HG02642 (cell line): ENCODE measurements around the gene ADCY7.
"Not testable (repeated sequence)": the region's sequence is repeated elsewhere in the genome, so short reads cannot be mapped to it uniquely, and the experiment has no call there.

Source experiments
- ATAC-seq: cut with Tn5 transposase; IDR thresholded peaks from one replicate; pipeline ENCODE4 v1.9.1; 2021; ENCODE audit warnings: mild to moderate bottlenecking; ENCODE audit not compliant: unreplicated experiment, poor library complexity

ADCY7 gene

DNA sequence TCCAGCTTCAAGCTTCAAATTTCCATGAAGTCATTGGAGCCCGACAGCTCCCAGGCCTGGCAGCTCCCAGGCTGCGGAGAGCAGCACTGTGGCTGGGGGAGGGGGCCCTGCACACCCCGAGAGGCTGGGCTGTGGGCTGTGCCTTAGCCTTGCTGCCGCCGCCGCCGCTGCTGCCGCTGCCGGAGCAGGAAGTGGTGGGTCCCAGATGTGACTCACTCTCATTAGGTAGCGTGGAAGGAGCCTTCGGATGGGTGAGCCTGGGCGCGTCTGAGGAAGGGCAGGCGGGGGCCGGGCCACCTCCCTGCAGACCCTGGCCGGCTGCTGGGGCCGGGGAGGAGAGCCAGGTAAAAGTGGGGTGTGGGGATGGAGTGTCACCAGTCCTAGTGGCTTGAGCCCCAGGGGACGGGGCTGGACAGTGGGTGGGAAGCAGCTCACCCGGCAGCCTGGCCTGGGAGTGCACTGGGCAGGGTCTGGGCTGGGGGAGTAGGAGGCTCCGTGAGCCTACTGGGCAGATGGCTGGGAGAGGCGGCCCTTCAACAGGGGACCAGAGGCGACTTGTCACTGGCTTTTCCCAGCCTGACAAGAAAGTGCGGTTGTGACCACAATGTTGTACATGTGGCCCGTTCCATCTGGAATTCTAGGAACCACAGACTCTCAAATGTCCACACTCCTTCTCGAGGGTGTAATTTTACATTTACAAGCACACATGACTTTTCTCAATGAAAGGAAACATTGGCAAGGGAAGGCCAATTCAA lies at the start of gene ADCY7:
Gene ADCY7, plus strand, starts transcription at position 215 of the 755 bp plus-strand sequence. CDS start 21,629 bp downstream, outside the sequence.
- peak; percentile 82 for ATAC-seq

DNA sequence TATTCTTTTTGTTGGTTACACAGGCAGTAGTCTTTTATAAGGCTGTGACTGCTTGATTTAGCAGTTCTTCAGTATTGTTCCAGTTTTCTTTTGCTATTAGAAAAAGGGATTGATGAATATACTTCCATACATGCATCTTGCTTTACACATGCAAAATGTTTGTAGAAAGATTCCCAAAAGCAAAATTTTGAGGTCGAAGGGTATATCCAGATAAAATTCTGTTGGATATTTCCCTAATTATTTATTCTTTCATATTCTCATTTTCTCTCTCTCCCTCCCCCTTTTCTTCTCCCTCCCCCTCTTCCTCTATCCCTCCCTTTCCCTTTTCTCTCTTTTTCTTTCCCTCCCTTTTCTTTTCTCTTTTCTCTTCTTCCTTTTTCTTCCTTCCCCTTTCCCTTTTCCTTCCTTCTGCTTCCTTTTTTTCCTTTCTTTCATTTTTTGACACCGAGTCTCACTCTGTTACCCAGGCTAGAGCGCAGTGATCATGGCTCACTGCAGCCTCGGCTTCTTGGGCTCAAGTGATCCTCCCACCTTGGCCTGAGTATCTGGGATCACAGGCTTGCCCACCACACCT lies 46.9 kb upstream of the ADCY7 start:
- no peak for ATAC-seq

DNA sequence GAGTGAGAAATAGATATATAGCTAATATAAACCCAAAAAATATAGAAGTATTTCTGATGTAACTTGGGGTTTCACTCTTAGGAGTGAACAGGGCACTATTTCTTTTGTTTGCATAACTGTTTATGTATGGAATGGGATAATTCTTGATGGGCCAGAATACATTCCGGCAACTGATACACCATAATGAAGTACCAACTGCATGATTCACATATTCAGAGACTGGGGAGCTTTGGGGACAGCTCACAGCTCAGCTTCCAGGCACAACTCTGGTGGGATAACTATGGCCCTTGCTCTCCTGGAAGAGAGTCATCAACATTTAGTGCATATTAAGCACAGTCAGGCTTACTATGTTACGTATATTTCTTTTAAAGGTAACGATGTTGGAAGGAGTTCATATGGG lies 42.1 kb upstream of the ADCY7 start:
- no peak for ATAC-seq

DNA sequence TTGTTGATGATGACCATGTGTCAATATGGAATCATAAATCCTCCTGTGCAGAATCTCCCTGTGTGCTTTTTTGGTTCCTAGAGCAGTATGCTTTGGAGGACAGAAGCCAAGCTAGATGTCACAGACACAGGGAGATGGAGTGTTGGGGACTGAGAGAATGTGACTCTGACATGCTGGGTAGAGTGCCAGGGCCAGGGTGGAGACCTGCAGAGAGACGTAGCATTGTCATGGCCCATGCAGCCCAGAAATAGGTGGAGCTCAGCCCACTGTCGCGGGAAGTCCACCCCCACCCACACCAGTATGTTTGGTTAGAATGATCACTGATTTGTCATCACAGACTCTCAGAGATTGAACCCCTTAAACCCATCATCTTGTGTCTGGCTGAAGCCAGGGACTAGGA lies 39.2 kb upstream of the ADCY7 start:
- ATAC-seq, result no peak

DNA sequence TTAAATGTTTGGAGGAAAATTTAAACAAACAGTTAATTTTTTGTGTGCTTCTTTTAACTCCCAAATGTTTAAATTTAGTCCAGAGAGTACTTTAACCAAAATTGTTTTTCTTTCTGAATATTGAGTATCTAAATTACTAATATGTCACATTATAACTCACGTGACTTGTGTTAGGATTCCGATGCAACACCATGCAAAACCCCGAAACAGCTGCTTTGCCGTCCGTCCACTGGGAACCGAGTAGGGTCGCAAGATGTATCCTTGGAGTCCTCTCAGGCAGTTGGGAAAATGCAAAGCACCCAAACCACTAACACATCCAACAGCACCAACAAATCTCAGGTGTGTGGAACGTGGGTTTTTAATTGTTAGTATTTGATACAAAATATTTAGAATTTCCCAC lies 38.7 kb upstream of the ADCY7 start:
- ATAC-seq, result no peak

DNA sequence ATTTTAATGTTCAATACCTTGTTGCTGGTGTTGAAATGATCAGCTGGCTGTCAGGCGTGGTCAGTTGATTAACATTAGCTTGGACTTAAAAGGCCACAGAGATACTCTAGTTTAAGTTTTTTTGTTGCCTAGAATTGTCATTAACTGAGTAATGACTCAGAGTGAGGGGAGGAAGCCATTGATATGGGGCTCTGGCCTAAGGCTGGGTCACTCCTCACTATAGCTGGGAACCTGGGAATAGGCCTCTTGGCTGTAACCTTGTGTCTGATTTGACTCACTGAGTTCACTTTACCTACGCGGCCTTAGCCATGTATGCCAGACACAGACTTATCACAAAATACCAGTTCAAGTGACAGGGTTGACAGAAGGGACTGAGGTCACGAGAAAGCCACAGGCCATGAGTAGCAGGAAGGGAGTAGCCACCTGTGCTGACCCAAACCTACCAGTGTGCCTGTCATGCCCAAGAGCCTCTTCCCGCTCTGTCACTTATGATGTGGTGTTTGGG lies 37.9 kb upstream of the ADCY7 start:
- ATAC-seq, result no peak

DNA sequence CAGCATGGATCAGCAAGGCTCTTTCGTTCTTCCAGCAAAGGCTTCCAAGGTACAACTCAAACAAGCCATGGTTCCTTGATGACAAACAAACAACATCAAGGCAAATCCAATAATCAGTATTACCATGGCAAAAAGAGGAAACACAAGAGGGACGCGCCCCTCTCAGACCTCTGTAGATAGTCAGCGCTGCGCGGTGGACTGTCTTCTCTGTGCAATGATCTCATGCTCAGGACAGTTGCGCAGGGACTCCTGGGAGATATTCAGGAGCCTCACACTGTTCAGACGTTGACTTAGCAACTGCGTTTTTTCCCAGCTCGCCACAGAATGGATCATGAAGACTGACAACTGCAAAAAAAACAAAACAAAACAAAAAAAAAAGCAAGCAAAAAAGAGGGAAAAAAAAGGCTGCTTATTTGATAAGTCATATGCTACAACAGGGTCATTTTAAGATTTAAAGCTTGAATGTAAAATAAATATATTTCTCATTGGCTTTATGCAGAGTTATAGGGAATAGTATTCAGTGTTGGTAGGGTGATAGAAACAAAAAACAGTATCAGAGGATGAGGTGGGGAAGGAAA lies 37.1 kb upstream of the ADCY7 start:
- ATAC-seq, result no peak

DNA sequence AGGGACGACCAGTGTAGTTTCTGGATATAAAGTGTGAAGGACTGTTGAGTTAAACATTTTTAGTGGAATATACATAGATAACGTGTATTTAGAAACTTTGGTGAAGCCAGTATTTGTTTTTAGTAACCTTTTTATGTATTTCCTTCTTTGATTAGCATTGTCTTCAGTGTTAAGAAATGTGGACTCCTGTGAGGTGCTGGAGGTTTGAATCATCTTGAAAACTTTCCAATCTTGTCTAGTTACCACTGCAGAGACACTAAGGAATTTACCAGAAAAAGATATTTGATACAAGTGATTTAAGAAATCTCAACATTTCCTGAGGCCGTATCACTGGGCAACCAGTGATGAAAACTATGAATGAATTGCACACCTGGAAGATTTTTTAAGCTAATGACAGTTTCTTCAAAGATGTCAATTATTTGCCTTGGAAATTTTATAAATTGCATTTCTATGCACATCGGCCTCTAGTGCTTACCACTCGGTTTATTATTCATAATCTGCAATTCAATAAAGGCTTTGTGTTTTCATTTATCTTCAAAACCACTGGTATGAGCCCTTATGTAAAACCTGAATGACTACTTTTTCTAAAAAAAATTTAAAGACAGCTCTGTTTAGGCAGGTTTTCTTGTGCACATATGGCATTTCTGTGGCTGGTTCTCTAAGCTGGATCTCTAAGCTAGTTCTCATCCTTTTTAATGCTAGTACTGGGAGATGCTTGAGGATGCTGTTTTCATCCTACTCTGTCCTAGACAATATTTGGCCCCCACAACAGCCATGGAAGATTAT lies 31.4 kb upstream of the ADCY7 start:
- no peak for ATAC-seq

DNA sequence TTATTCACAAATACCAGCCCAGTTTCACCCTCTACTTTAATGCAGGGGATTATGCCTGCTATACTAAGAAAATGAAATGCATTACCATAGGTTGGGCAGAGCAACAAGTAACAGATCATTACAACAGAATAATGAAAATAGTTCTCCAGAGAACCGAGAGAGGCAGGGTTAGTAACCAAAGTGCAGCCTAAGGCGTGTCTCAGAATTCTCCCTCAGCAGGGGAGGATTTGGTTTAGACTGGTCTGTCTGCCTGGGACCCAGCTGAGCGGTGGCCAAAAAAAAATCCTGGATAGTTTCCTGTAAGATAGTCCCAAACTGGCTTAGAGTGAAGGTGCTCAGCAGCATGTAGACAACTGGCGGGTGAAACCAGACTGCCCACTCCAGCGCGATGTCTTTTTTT lies 30.8 kb upstream of the ADCY7 start:
- ATAC-seq, result no peak

DNA sequence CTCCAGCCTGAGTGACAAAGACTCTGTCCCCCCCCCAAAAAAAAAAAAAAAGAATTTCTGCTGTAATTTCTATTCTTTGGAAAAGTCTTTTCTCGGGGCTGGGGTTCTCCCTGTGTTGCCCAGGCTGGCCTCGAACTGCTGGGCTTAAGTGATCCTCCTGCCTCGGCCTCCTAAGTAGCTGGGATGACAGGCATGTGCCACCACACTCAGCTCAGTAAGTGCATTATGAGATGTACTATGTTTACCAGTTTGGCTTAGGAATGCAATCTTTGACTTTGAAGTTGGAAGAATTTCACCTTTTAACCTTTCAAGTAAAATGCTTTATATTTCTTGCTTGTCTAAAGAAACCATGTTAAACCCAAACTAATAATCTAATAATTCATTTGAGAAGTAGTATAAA lies 28.0 kb upstream of the ADCY7 start:
- no peak for ATAC-seq

DNA sequence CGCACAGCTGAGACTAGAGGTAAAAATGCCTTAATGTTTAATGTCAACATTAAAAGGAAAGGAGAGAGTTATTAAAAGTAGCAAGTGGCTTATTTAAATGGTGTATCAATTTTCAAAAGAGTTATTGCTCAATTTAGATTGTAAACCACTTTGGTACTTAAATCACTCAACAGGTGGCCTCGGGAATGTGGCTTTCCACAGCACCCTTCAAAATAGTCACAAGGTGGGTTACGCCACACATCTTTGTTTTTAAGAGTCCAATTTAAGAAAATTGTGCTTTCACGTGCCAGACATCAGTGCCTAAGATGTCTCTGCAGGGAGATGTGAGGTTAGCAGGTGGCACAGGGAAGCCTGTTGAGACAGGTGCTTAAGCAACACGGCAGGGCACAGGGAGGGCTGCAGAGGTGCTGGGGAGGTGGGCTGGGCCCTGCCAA lies 27.5 kb upstream of the ADCY7 start:
- no peak for ATAC-seq

DNA sequence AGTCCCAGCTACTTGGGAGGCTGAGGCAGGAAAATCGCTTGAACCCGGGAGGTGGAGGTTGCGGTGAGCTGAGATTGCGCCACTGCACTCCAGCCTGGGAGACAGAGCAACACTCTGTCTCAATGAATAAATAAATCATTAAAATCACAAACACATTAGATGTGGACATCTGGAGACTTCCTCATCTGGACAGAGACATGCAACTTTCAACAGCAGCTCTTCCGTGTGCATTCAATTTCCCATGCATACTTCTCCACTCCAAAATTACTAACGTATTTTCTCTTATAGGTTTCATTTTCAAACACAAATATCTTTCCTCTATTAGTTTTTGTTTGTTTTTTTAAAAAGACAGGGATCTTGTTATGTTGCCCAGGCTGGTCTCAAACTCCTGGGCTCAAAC lies 23.3 kb upstream of the ADCY7 start:
- ATAC-seq, result not testable (repeated sequence)

DNA sequence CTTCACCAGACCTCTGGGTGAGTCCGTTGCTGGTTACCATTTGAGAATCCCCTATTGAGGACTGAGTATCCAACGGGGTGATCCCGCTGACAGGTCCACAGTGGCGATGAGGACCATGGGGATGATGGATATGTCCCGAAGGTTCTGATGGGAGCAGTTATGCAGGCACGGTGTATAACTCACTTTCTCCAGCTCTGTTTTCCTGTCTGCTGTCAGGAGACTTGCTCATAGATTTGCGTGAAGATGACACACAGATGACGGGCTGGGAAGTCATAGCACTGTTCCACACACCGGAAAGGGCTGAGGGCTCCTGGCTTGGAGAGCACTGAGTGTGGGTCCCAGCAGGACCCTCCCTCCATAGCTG lies 22.2 kb upstream of the ADCY7 start:
- no peak for ATAC-seq

DNA sequence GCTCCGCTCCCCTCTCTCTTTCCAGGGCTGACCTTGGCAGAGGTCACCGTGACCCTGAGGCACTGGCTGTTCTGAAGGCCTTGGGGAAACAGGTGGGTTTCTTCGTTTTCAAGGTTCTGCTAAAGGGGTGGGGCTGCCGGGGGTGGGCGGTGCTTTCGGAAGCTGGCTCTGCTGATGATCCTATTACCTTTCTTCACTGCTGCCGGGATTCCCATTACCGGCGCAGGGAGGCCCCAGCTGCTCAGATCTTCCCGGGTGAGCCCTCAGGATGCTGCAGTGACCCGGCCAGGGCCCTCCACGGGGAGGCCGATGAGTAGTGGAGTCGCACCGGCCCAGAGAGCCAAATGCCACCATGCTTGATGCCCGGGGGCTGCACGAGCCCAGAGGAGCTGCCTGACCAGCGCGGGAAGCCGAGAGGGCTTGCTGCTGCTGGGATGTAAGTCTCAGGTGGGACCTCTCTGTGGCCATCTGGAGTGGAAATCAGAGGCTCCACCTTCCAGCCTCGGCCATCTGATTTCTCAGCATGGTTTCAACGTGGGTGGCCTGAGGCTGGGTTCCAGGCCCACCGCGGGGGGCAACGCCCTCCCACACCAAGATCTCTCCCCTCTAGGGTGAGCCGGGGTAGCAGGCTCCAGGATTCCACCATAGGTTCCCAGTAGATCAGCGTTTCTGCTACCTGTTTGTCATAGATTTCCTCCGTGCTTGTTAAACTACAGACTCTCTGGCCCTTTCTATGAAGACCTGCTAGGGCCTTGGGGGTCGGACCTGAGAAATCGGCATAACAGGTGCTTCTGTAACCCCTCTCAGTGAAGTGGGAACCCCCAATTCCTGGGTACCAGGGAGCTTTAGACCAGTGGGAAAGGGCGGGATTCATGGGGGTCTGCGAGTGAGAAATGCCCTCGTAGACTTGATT lies 21.6 kb upstream of the ADCY7 start:
- no peak for ATAC-seq

DNA sequence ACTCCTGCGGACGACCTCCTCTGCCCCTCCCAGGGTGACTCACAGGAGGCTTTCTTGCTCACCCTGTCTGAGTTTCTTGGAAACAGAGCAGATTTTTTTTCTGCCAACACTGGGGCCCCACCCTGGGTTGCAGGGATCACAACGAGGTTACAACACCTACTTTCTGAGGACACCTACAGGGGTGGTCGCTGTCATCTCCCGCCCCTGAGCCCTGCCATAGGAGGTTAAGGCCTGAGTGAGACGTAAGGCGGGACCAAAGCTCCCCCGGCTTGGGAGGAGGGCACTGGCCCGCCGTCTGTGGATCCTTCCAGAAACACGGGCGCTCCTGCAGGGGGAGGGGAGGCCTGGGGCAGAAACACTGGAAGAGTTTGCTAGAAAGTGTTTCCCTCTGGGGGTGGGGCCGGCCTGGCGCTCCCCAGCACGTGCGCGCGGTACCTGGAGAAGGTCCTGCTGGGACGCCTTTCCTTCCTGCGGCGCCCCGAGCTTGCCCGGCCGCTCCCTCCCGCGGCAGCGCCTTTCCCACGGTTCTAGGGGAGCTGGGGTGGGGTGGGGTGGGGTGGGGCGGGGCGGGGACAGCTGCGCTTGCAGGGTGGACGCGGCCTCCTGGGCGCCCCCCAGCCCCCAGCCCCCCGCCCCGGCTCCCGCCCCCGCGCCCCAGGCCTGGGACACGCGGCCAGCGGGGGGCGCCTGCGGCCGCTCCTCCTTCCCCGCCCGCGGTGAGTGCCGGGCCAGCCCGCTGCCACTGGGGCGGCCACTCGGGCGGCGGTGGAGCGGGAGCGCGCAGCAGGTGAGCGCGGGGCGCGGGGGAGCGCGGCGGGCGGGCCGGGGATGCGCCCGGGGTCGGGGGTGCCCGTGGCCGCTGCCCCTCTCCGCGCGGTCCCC lies 20.7 kb upstream of the ADCY7 start:
- peak; percentile 91 for ATAC-seq

DNA sequence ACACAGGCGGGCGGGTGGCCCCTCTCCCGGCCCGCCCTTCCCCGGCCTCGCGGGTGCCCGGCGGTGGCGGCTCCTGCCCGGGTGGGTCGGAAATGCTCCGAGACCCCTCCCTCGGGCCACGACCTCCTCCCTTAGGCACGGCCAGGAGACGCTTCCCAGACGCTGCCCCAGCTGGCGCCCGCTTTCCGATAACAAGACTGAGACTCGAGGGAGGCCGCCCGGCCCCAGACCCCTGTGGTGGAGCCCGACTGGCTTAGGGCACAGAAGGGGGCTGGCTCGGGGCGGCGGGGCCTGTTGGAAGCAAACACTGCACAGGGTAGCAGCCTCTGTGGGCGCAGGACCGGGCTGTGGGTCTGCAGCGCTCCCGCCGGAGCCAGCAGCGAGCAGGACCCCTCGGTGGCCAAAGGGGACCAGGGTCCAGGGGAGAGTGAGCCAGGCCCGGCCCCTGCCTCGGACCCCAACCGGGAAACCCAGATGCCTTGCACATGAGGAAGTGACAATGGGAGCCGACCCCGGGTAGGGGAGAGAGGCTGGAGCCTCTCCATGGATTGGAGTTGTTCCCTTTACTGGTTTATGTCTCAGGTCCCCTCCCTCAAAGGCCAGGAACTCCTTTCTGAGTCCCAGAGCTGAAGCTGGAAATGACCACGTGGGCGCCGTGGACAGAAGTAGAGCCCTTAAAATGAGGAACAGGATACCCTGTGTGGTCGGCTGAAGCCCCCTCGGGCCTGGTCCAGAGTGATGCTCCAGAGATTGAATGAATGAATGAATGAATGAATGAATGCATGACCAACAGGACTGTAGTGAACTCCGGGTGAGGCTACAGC lies 19.8 kb upstream of the ADCY7 start:
- ATAC-seq, result peak; percentile 32

DNA sequence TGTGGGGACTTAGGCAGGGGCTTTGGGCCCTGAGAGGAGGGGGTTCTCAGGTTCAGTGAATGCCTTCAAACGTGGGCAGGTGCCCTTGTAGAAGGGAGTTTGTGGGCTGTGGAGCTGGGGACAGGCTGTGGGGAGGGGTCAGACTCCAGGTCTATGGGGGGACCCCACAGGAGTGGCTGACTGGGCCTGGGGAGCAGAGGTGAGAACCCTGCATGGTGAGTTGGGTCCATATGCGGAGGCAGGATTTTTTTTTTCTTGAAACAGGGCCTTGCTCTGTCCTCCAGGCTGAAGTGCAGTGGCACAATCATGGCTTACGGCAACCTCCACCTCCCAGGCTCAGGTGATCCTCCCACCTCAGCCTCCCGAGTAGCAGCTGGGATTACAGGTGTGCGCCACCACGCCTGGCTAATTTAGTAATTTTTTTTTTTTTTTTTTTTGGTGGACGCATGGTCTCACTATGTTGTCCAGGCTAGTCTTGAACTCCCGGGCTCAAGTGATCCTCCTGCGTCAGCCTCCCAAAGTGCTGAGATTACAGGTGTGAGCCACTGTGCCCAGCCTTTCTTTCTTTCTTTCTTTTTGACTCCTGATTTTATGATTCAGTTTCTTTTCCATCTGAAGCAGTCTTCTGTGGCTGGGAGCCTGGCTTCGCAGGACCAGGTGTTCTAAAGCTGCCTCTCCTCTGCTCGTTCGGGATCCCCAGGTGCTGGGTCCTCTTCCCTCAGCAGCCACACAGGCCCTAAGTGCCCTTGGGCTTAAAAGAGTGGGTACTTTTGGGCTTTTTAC lies 19.0 kb upstream of the ADCY7 start:
- ATAC-seq, result no peak
